AG04450 (cell line): ENCODE data around the gene VWA5B1. TPM values are rescaled to one million over a fixed set of nuclear protein-coding genes. Genes with fewer than 3 reads are reported as not detected.

Source experiments
- CTCF ChIA-PET: fragments of 300-600, 350-600 bp; formaldehyde crosslinking; extraction: SDS; loops from one replicate; lab custom pipeline; 2022; ENCODE audit warnings: antibody characterized with exemption, inconsistent platforms; lab: Charles Lee
- POLR2A ChIA-PET: fragments of 350-600 bp; formaldehyde crosslinking; extraction: SDS; loops from one replicate; lab custom pipeline; 2021; ENCODE audit warnings: antibody characterized with exemption, inconsistent platforms; lab: Yijun Ruan, JAX
- DNase-seq: peaks from one replicate; pipeline ENCODE4 v3.0.0-alpha.2; 2011; ENCODE audit warnings: low read depth, low spot score
- H3K27ac ChIP-seq: one replicate; pipeline ENCODE4 v1.5.1; 2012; ENCODE audit warnings: low read depth, low read length, control low read depth
- H3K27me3 ChIP-seq: one replicate; pipeline ENCODE4 v1.6.0; 2012; ENCODE audit warnings: low read length; ENCODE audit not compliant: control insufficient read depth, insufficient read depth
- H3K4me3 ChIP-seq: 2 replicates; pipeline ENCODE4 v1.5.1; 2011; ENCODE audit warnings: mild to moderate bottlenecking, low read depth, low read length, control low read depth
- H3K9me3 ChIP-seq: 2 replicates; pipeline ENCODE4 v1.5.1; 2012; ENCODE audit warnings: low read length; ENCODE audit not compliant: control insufficient read depth, insufficient read depth
- CTCF ChIP-seq: IDR thresholded peaks from 2 replicates; pipeline ENCODE4 v1.5.1; 2011; ENCODE audit warnings: low read depth, low read length, control low read depth, inconsistent platforms
- polyA plus RNA-seq: library from polyadenylated mRNA; depleted of rRNA; stranded (reverse); fragments of >200 nt; gene quantifications from 2 replicates; pipeline ENCODE4 v1.2.3, GENCODE V29; 2011

VWA5B1 gene
- polyA plus RNA-seq, 1 experiment: not detected

- DNase-seq: no peak
- peaks cover 26% of the 10 kb centered on the region for H3K27me3 ChIP-seq
- H3K4me3 ChIP-seq: no peak overlapping the region
- no peak for TF ChIP-seq CTCF
- no peaks in the 10 kb centered on the region; the same call in 1 of the 2 replicates for H3K9me3 ChIP-seq
- H3K27ac ChIP-seq: no peak overlapping the region
- CTCF ChIA-PET: no interaction called here
- POLR2A ChIA-PET: no interaction called here
Observed at GRCh38 chr1:20354610-20355009, 63.9 kb downstream of the VWA5B1 start.

GRCh38 chr1:20355101-20355827, 64.6 kb downstream of the VWA5B1 start:
- CTCF ChIA-PET: interaction anchor here (1.9 kb wide), 1 partner anchor 142 kb away, joined by 4 read pairs; no protein-coding TSS in a partner anchor
- POLR2A ChIA-PET: no interaction called here
- Histone ChIP-seq H3K9me3 (no peaks in the 10 kb centered on the region; the same call in 1 of the 2 replicates), H3K27ac (no peak overlapping the region), H3K27me3 (peaks cover 28% of the 10 kb centered on the region), H3K4me3 (no peak overlapping the region)
- DNase-seq: no peak
- TF ChIP-seq CTCF: no peak

GRCh38 chr1:20355828-20356735, 65.4 kb downstream of the VWA5B1 start:
- no peak for DNase-seq
- ChIA-PET POLR2A (no interaction called here), CTCF (interaction anchor here (1.9 kb wide), 1 partner anchor 143 kb away, joined by 4 read pairs; no protein-coding TSS in a partner anchor)
- Histone ChIP-seq H3K27me3 (peaks cover 34% of the 10 kb centered on the region), H3K9me3 (no peaks in the 10 kb centered on the region; the same call in 1 of the 2 replicates), H3K4me3 (no peak overlapping the region), H3K27ac (no peak overlapping the region)
- TF ChIP-seq CTCF: no peak

GRCh38 chr1:20356850-20357459, 66.3 kb downstream of the VWA5B1 start:
- Histone ChIP-seq H3K9me3 (peaks cover 3% of the 10 kb centered on the region; the same call in 1 of the 2 replicates), H3K27ac (no peak overlapping the region), H3K27me3 (peaks cover 36% of the 10 kb centered on the region), H3K4me3 (no peak overlapping the region)
- POLR2A ChIA-PET: no interaction called here
- no peak for TF ChIP-seq CTCF
- DNase-seq: no peak
- CTCF ChIA-PET: interaction anchor here (0.9 to 1.9 kb wide), 3 partner anchors 25 to 144 kb away, joined by 3 to 4 read pairs (median 3); no protein-coding TSS in a partner anchor
